Upper lobe of left lung (tissue), 4 donors: ENCODE data around the gene LRG1.
"Not testable (repeated sequence)": the region's sequence is repeated elsewhere in the genome, so short reads cannot be mapped to it uniquely, and the experiment has no call there.

ENCODE experiments used
- POLR2A ChIP-seq, 4 donors: fragments of 450-650 bp; IDR thresholded peaks; one replicate each; pipeline ENCODE4 v1.5.1; 2016 to 2017; ENCODE audit warnings: antibody characterized with exemption in 4 of 4, mild to moderate bottlenecking in 2 of 4
- POLR2AphosphoS5 ChIP-seq, 2 donors: sonication (generic); formaldehyde crosslinking; IDR thresholded peaks; one replicate each; pipeline ENCODE4 v1.5.1; 2017; ENCODE audit warnings: antibody characterized with exemption in 2 of 2

DNA sequence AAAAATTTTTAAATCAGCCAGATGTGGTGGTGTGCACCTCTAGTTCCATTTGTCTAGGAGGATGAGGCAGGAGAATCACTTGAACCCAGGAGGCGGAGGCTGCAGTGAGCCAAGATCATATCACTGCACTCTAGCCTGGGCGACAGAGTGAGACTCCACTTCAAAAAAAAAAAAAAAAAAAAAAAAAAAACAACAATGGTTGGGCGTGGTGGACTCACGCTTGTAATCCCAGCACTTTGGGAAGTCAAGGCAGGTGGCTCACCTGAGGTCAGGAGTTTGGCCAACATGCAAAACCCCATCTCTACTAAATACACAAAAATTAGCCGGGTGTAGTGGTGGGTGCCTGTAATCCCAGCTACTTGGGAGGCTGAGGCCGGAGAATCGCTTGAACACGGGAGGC is 12.5 kb downstream of the LRG1 start:
- not testable (repeated sequence) for TF ChIP-seq POLR2AphosphoS5, POLR2A (IDR thresholded peaks at IDR 0.05)
